GM23338 (cell line): Measurements from ENCODE around the gene MACROD1.

Source experiments
- NANOG ChIP-seq: IDR thresholded peaks from 2 replicates; pipeline ENCODE4 v1.6.1; 2016; ENCODE audit warnings: antibody characterized with exemption, borderline replicate concordance
- POLR2AphosphoS5 ChIP-seq: IDR thresholded peaks from 2 replicates; pipeline ENCODE4 v1.6.1; 2016; ENCODE audit warnings: antibody characterized with exemption, low read depth
- TF ChIP-seq, protein P1 (sequence below), 2 experiments: fragments of 200-600 bp in 1 of 2; sonication (generic) in 1 of 2; conservative IDR thresholded peaks; 2 replicates each; pipeline versions ENCODE4 v1.5.1 to v1.6.1; 2016 to 2017; ENCODE audit warnings: antibody characterized with exemption in 2 of 2, low read depth in 2 of 2, mild to moderate bottlenecking in 2 of 2, moderate library complexity in 1 of 2

DNA sequence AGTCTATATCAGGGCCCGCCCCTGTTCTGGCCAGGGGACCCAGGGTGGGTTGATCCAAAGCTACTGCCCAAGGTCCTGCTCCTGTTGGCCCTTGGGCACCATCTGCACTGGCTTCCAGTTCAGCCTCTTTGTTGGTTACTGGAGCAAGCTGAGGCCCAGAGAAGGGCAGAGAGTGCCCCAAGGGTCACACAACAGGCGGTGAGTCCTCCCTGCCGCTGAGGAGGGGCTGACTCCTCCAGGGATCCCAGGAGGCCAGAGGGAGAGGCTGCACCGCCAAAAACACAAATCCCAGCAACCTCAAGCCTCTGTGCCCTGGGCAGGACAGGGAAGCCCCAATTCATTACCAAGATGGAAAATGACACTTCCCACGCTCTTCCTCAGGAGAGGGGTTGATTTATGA is 61.3 kb downstream of the MACROD1 start:
- TF ChIP-seq, protein P1, sequence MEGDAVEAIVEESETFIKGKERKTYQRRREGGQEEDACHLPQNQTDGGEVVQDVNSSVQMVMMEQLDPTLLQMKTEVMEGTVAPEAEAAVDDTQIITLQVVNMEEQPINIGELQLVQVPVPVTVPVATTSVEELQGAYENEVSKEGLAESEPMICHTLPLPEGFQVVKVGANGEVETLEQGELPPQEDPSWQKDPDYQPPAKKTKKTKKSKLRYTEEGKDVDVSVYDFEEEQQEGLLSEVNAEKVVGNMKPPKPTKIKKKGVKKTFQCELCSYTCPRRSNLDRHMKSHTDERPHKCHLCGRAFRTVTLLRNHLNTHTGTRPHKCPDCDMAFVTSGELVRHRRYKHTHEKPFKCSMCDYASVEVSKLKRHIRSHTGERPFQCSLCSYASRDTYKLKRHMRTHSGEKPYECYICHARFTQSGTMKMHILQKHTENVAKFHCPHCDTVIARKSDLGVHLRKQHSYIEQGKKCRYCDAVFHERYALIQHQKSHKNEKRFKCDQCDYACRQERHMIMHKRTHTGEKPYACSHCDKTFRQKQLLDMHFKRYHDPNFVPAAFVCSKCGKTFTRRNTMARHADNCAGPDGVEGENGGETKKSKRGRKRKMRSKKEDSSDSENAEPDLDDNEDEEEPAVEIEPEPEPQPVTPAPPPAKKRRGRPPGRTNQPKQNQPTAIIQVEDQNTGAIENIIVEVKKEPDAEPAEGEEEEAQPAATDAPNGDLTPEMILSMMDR (conservative IDR thresholded peaks at IDR 0.05; ENCODE audit: low read depth in 2 of 2), result no peak
- no peak for TF ChIP-seq NANOG
- no peak for TF ChIP-seq POLR2AphosphoS5
